Activated naive CD4-positive, alpha-beta T cell (primary cell): Measurements from ENCODE around the gene IGFBP4.
A peak's percentile ranks its signal among the peaks of the same experiment; 100 is the strongest.

Source experiments
- DNase-seq, 4 experiments: peaks; one replicate each; lab custom pipeline; 2025; lab: John Stamatoyannopoulos, UW

Gene IGFBP4

DNA sequence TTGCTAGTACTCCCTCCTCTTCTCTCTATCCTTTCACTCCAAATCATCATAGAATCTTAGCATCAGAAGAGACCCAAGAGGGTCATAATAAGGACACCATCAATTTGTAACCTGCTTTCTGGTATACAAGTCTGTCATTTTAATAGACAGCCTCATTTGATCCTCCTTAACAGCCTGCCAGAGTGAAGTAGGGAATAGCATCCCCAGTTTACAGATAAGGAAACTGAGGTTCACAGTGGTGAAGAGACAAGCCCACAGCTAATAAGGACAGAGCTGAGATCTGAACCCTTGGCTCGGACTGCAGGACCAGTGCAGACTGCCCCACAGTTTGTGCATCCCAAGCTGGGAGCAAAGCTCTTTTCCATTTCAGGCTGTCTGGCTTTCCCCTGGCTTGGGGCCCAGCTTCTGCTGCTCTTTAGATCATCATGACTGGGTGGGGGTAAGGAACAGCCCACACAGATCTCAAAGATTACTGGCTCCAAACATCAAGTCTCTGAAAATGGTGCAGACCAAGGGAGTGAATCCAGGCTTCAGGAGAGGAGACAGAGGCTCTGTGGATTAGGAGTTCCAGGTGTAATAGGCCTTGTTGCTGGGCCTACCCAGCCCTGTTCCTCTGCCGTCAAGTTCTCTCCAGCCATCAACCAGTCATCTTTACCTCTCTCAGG is 10.3 kb upstream of the IGFBP4 start:
- no peak for DNase-seq

DNA sequence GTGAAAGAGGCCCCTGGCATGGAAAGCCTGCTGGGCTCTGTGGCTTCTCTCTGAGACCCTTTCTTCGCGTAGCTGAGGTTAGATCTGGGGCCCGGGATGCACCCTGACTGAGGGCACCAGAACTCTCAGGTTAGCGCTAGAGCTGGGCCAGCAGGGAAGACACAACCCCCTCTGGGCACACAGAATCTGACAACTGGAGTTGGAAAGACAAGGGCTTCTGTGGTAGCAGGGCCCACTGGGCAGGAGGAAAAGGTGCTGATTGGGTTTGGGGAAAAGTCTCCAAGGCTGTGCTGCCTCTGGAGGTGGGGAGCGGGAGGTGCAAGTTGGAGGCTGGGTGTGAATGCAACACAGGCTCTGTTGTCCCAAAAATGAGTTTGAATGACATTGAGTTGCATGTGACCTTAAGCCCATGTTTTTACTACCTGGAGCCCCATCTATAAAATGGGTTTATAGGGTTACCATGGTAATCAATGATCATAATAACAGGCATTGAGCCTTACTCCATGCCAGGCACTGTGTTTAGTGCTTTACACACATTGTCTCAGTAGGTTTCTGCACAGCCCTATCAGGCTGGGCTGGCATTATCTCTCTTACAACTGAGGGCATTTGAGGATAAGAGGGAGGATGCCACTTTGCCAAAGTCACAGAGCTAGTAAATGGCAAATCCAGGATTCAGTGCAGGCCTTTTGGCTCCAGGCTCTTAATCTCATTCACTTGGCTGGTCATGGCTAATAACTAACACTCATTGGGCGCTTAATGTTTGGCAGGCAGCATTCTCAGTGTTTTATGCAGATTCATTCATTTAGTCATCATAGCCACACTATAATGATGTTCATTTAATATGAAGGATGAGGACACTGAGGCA is 9.5 kb upstream of the IGFBP4 start:
- peak in 1 of 4 experiments; percentile 8 for DNase-seq

DNA sequence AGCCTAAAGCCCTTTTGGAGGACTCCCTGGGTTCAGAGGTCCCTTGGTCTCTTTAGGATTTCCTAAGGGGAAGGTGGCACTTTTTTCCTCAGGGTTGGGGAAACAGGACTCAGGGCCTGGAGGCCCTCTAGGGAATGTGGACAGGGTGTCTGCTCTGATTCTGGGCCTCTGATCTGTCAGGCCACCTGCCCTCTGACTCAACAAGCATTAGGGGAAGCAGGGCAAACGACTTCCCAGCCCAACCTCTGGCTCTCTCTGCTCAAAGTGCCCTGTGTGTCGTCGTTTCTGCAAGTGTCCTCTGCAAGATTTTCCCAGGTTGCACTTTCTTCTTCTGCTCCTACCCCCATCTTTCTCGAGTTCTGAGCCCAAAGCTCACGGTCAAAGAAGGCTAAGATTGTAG is 6.6 kb upstream of the IGFBP4 start:
- no peak for DNase-seq

DNA sequence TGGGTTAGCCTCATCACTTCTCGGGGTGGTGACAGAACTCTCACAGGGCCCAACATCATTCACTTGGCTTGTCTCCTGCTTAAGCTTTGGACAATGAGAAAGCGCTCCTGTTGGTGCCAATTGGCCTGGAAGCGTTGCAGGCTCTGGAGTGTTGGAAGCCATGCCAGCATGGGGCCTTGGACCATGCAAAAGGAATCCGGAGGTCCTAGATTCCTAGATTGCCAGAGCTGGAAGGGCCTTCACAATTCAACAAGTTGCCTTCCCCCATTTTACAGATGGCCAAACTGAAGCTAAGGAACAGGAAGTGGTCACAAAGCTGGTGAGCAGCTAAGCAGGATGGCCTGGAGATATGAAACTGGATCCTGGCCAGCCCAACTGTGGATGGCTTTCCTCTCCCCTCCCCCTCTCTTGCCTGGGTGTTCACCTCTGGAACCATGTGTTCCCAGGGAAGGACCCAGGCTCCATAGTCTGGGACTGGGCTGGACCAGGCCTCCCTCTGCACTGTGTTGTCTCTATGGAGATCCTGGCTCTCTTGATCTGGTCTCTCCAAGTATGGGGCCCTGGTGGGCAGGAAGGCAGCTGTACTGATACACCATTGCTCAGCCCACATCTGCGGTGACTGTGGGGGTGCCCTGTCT is 6.0 kb upstream of the IGFBP4 start:
- no peak for DNase-seq

DNA sequence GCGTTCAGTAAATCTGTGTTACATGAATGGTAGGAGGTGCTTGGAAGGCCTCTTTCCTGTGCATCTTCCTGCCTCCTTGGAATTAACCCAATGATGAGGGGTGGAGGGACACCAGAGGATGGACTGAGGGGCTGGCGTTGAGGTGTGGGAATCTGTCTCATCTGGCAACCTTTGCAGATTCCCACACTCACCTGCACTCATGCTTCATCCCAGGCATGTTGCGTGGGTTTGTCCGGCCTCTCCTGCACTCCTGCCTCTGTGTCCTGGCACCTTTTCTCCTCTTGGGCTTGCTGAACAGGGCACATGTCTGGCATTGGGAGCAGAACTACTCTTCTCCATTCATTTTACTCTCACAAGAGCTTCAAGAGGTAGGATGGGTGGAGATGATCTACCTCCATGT is 3.1 kb upstream of the IGFBP4 start:
- DNase-seq, result no peak

DNA sequence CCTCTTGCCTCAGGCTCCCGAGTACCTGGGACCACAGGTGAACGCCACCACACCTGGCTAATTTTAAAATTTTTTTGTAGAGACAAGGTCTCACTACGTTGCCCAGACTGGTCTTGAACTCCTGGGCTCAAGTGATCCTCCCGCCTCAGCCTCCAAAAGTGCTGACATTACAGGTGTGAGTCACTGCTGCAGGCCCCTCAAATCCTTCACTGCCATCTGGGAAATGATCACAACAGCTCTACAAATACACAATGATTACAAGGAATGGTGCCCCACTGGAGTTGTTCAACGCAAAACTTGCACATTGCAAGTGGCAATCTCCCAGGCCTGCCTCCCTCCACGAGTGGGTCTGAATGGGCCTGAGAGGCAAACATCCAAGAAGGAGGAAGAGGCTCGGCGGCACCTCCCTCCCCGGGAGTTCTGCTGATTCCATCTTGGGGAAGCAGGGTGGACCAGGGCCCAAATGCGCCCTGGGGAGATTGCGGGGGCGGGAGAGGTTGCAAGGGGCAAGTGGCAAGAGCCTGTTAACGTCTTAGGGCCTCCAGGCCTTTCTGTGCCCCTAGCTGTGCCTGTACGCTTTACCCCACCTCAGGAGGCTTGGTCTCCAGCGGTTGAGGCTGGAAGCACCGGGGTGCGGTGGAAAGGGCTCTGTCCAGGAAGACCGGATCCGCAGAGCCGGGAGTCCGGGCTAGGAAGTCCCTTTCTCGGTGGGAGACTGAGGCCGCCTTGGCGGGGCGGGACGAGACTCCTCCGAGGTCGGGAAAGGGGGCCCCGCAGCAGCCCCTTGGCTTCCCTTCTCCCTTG is 656 bp upstream of the IGFBP4 start:
- DNase-seq, result no peak

DNA sequence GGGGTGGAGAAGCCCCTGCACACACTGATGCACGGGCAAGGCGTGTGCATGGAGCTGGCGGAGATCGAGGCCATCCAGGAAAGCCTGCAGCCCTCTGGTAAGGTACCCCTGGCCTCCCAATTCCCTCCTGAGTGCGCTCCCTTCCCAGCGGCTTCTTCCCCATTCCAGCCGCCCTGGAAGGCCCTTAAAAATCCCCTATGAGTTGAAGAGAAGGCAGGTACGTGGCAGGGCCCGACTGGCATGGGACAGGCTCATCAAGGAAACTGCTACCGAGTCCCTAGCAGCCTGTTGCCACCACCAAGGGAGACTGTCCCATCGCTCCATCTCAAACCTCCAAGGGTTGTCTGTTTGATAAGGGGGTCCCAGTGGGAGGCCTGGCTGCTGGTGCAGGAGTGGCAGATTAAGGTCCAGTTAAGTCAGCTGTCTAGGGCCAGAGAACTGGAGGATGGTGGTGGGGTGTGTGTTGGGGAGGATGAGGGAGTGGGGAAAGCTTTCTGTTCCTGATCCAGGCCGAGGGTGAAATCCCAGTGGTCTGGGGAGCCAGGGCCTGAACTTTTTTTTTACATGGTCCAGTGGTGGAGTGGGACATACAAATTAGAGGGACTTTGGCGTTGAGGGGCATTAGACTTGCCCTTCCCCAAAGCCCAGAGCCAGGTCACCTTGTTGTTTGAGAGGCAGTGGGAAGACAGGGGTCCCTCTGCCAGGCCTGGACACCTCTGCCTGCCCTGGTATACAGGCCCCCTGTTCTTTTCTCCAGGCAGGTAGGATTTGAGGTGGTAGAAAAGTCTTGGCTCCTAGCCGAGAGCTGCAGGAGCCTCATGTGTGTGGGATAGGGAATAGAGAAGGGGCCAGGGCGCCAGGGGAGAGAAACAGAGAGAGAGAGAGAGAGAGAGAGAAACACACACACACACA is 994 bp downstream of the IGFBP4 start:
- DNase-seq, result no peak

DNA sequence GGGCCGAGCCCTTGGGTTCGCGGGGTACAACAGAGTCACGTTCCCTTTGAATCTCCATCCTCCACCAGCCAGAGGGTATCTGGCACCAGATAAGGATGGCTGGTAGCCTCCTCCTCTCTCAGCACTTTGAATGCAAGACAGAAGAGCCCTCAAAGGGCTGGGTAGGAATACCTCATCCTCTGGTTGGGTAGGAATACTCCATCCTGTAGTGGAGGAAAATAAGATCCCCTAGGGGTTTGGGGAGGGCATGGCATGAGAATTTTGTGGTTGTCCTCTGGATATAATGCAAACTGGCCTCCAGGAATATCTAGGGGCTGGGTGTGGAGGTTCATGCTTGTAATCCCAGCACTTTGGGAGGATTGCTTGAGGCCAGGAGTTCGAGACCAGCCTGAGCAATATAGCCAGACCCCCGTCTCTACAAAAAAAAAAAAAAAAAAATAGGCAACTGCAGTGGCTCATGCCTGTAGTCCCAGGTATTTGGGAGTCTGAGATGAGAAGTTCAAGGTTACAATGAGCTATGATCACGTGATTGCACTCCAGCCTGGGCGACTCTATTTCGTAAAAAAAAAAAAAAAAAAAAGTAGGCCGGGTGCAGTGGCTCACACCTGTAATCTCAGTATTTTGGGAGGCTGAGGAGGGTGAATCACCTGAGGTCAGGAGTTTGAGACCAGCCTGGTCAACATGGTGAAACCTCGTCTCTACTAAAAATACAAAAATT is 2.7 kb downstream of the IGFBP4 start:
- no peak for DNase-seq

DNA sequence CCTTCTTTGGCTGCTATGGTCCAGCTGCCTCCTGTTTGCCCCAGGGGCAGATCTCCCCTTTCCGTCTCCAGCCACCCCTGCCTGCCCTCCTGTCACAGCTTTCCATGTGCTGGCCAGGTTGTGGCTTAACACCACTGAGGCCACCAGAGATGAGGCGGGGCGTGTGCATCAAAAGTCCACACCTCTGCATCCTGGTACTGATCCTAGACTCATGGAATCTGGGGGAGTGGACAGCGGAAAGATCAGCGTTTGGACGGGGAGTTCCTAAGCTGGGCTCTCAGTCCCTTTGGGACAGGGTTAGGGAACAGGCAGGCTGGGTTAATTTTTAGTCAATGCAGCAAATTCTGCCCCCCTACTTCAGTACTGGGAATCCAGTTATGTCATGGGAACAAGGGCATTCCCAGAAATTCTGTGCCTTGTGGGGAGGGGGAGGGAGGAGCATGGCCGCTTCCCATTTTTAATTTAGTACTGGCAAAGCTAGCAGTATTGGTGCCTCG is 3.9 kb downstream of the IGFBP4 start:
- DNase-seq, result no peak

DNA sequence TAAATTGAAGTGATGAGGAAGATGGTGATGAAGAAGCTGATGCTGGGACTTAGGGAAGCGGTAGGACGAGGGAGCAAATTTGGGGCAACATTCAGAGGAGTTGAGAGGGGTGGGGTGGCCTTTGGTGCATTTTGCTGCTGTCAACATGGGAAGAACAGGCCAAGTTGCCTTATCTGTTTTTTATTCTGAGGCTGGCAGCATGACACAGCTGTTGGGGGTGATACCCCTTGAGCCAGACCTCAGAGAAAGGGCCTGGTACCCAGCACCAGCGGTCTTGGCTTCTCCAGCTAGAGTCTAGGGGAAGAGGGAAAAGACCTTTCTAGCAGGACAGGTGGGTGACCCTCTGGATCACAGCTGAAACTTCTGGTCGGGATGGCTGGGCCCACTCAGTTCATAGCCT is 4.6 kb downstream of the IGFBP4 start:
- DNase-seq, result no peak

DNA sequence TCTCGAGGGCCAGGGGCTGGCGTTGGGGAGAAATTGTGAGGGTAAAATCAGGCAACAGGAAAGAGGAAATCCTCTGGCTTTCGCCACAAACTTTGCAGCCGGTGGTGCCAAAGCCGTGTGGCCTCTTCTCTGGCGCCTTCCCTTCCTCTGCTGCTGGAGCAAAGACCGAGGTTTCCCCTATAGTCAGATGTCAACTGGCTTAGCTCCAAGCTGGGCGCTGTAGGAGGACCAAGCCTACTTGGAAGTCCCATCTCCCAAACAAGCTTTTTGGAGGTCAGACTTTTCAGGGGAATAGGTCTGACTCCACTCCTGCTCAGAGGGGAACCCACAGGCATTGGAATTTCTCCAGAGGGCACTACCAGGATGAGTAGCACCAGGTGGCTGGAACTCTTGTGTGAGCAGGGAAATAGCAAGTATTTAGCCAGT is 5.0 kb downstream of the IGFBP4 start:
- DNase-seq, result no peak

DNA sequence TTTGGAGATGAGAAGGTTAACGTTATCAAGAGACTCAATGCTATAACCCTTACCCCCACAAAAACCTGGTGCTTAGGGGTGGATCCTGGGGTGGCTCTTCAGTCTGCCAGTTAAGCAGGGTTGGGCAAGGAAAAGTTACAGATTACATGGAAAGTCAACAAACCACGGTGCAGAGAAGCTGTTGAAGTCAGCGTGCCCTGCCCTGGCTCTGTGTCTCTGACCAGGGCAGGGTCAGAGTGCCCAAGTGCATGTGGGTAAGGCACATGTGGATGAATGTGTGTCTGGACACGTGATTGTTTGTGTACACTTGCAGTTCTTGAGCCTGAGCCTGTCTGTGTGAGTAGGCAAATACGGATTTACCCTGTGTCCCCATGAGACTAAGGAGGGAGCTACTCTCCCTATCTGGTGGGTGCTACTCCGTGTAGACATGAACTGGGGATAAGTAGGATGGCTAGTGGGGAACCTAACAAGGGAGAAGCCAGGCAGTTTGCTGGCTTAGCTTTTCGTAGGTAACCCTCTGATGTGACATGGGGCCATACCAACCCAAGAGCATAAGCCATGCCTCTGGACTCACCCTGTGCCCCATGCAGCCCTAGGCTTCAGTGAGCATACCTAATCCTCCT is 5.5 kb downstream of the IGFBP4 start:
- DNase-seq, result no peak

DNA sequence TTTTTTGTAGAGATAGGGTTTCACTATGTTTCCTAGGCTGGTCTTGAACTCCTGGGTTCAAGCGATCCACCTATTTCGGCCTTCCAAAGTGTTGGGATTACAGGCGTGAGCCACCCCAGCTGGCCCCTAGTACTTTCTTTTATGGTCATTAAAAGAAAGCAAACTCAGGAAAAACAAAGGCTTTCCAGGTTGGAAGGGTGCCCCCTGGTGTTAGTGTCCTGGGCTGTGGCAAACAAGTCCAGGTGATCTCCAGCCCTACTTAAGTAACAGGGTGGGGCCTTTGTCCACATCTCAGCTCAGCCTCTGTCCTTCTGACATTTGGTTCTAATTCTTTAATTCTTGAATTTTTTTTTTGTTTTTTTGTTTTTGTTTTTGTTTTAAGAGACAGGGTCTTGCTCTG is 6.9 kb downstream of the IGFBP4 start:
- peak in 1 of 4 experiments; percentile 12 for DNase-seq

DNA sequence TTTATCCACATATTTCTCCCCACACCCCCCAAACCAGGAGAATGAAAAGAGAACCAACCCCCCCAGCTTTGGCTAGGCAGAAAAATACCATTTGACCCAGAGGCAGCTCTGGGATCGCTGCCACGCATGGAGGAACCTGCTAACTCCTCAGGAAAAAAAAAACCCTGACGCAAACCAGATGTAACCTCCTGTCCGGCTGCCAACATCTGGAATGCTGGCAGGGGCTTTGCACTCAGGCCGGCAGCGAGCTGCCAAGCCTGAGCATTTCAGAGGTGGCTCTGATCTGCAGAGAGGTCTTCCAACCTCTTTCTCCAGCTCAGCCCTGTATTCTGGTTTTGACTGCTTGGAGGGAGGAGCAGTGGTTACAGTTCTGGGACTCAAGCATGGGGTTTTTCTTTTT is 8.2 kb downstream of the IGFBP4 start:
- no peak for DNase-seq

DNA sequence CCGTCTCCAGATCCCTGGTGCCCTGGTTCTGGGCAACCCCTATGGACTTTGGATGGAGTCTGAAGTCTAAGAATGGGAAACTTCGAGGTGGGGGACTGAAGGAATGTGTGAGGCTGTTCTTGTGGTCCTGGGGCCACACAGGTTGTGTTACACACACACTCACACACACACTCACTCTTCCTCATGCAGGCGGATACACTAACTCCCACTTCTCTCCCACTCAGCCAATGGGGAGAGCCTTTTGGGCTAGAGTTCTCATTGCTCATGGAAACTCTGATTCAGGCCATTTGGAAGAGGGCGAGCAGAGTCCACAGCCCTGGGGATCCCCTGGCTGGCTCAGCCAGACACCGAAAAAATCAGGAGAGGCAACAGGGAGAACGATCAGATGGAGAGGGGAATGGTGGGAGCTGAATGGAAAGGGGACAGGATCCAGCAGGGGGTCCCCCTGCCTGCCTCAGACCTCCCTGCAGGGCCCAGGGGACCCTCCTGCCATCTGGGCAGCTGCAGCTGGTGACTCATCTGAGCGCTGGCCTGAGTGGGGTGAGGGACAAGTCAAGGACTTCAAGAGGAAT is 9.1 kb downstream of the IGFBP4 start:
- DNase-seq, result no peak

DNA sequence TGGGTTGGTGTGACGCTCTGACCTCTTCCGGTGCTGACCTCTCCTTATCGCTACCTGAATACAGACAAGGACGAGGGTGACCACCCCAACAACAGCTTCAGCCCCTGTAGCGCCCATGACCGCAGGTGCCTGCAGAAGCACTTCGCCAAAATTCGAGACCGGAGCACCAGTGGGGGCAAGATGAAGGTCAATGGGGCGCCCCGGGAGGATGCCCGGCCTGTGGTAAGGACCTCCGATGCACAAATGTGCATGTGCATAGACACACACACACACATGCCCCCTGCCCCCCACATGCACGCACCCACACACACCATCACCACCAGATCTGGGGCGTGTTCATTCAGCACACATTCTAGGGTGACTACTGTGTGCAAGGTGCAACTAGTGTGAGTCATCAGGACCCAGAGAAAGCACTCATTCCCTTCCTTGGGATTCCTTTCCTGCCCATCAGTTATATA is 9.7 kb downstream of the IGFBP4 start:
- DNase-seq, result no peak

DNA sequence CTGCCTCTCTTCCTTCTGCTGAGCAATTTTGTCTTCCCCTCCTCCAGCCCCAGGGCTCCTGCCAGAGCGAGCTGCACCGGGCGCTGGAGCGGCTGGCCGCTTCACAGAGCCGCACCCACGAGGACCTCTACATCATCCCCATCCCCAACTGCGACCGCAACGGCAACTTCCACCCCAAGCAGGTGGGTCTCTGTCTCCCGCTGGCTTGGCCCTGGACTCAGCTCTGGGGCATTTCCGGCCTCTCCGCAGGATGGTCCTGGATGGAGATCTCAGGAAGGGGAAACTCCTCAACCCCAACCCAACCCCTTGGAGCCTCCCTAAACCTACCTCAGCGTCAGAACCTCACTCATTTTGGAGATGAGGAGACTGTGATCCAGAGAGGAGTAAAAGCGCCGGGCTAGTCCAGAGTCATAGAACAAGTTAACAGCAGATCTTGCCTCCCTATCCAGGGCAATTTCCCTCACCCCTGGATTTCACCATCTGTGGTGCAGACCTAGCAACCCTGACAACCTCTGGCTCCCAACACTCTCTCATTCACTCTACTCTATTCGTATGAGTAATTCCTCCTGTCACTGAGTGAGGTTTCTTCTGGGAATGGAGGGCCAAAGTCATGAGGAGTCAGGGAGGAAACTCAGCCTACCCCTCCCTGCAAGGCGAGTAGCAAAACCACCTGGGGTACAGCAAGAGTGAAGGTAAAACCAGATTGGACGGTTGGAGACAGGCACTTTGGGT is 10.8 kb downstream of the IGFBP4 start:
- no peak for DNase-seq

DNA sequence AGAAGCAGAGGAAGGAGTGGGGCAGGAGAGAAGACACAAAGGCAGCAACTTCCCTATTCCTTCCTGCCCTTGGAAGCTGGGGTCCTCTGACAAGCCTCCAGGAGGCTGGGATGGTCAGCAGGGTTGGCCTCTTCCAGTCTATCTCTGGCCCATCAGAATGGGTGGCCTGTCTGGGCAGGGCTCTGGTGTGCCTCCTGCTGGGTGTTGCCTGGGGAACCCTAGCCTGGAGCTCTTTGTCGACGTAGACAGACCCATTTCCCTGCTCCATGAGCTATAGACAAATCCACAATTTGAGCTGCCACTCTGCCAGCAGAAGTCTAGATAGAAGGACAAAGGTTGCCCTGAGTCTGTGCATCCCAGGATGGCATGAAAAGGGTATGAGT is 11.4 kb downstream of the IGFBP4 start:
- no peak for DNase-seq
